PFSK-1 (cell line): ENCODE measurements around the gene FLAD1.

Source experiments
- FOXP2 ChIP-seq: optimal IDR thresholded peaks from 2 replicates; pipeline ENCODE3; 2011; ENCODE audit warnings: borderline replicate concordance, control low read depth, inconsistent platforms; ENCODE audit not compliant: insufficient read depth; ENCODE audit errors: extremely low read length, extremely low read depth
- POLR2AphosphoS5 ChIP-seq: IDR thresholded peaks from 2 replicates; pipeline ENCODE4 v1.6.1; 2012; ENCODE audit warnings: low read depth, mild to moderate bottlenecking, control low read depth, low read length, moderate library complexity
- REST ChIP-seq, 2 experiments: IDR thresholded peaks; 2 replicates each; pipeline versions ENCODE4 v1.6.1 to v1.8.0; 2011 to 2012; ENCODE audit warnings: low read depth in 2 of 2, low read length in 2 of 2, control low read depth in 1 of 2, inconsistent platforms in 1 of 2, mild to moderate bottlenecking in 1 of 2, moderate library complexity in 1 of 2; ENCODE audit not compliant: insufficient read depth in 1 of 2
- SIN3A ChIP-seq: IDR thresholded peaks from 2 replicates; pipeline ENCODE4 v1.6.1; 2012; ENCODE audit warnings: mild to moderate bottlenecking, low read length, moderate library complexity, borderline replicate concordance; ENCODE audit not compliant: insufficient read depth
- TAF1 ChIP-seq: IDR thresholded peaks from 2 replicates; pipeline ENCODE4 v1.6.1; 2012; ENCODE audit warnings: low read length, control low read depth, borderline replicate concordance; ENCODE audit not compliant: insufficient read depth

Gene FLAD1

DNA sequence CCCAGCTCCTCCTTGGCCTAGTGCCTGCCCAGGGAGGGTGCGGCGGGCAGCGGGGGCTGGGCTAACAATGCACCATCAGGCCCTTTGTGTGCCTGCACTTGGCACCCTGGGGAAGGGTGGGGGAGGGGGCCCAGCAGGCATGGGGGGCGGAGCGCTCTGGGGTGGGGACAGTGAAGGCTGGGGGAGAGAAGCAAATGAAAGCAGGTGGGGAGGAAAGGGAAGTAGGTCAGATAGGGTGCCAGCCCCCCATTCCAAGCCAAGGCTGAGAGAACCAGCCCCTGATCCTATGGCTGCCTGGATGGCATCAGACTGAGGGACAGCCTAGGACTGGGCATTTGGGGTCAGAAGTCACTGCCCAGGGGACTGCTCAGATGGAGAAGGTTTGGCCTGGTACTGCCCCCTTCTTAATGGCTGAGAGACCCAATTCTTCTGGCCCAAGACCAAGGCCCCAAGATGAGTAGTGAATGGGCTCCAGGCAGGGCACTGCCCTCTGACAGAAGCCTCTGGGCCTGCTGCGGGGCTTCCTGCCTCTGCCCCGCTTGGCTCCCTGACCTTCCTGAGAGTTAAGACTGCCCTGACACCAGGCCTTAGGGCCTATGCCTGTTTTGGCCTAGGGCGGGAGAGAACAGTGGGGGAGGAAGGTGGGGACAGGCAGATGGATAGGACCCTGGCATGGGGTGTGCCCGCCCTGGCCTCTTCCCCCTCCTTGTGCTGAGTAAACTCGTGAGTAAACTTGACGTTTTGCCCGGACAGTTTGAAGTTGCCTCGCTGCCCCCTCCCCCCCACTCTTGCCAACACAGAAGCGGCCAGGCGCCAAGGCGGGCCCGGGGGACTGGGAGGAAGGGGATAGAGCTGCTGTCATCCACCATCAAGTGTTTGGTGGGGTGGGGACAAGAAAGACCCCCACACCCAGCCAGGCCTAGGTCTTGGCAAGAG lies 22.2 kb downstream of the FLAD1 start:
- no peak for TF ChIP-seq SIN3A
- TF ChIP-seq POLR2AphosphoS5, result no peak
- no peak for TF ChIP-seq REST (IDR thresholded peaks at IDR 0.05; ENCODE audit: insufficient read depth in 1 of 2, low read depth in 2 of 2, low read length in 2 of 2)
- TF ChIP-seq TAF1, result no peak
- no peak for TF ChIP-seq FOXP2

DNA sequence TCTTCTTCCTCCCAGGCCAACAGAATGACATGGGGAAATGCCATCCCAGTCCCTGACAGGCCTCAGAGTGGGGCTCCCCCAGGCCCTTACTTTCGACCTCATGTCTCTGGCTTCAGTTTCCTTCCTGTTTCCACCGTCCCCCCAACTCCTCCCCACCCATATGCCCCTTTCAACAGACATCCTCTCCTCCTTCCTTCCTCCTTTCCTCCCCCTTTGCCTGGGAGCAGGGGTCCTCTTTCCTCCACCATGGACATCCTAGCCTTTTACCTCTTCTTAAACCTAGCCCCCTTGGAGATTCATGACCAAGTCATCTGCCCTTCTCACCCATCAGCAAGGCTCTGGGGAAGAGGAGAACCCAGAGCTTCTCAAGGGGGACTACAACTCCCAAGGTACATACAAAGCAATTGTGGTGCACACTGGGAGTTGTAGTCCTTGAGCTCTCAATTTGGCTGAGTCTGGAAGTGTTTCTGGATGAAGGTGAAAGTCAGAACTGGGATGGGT lies 23.5 kb downstream of the FLAD1 start:
- TF ChIP-seq POLR2AphosphoS5 (no peak), TAF1 (no peak), FOXP2 (no peak), SIN3A (no peak), REST (IDR thresholded peaks at IDR 0.05; ENCODE audit: insufficient read depth in 1 of 2, low read depth in 2 of 2, low read length in 2 of 2) (no peak)

- no peak for TF ChIP-seq TAF1
These were observed 24.2 kb downstream of the FLAD1 start for GRCh38 chr1:155007251-155007828.

GRCh38 chr1:155008015-155008941 lies 25.1 kb downstream of the FLAD1 start:
- TF ChIP-seq TAF1 (no peak), REST (IDR thresholded peaks at IDR 0.05; ENCODE audit: insufficient read depth in 1 of 2, low read depth in 2 of 2, low read length in 2 of 2) (no peak), FOXP2 (no peak), POLR2AphosphoS5 (no peak), SIN3A (no peak)

DNA sequence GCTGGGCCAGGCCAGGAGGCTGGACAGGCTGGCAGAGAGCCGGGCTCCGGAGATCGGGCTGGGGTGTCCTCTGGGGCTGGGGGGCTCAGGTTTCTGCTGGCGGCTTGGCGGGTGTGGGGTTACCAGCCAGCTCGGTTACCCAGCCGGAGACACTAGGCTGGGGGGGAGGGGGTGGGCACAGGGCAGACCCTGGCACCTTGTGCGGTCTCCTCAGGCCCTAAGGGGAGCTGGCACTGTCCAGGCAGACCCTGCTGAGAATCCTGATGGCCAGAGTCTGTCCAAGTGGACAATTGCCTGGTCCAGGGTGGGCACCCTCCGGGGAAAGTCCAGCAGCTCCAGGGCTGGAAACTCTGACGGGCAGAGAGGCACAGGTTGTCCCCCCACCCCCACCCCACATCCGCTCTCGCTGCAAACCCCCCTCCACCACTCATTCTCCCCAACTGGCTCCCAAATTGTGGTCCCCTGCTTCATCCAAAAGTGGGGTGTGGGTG lies 26.1 kb downstream of the FLAD1 start:
- TF ChIP-seq FOXP2 (no peak), REST (IDR thresholded peaks at IDR 0.05; ENCODE audit: insufficient read depth in 1 of 2, low read depth in 2 of 2, low read length in 2 of 2) (no peak), TAF1 (no peak), POLR2AphosphoS5 (no peak), SIN3A (no peak)
